NCI-H2029 treated with DMSO at 0.1 percent for 48 hours (cell line): ENCODE results near the gene ZMIZ1.

Source experiments
- DNase-seq: peaks from one replicate; lab custom pipeline; 2025; lab: John Stamatoyannopoulos, UW

ZMIZ1 gene

DNA sequence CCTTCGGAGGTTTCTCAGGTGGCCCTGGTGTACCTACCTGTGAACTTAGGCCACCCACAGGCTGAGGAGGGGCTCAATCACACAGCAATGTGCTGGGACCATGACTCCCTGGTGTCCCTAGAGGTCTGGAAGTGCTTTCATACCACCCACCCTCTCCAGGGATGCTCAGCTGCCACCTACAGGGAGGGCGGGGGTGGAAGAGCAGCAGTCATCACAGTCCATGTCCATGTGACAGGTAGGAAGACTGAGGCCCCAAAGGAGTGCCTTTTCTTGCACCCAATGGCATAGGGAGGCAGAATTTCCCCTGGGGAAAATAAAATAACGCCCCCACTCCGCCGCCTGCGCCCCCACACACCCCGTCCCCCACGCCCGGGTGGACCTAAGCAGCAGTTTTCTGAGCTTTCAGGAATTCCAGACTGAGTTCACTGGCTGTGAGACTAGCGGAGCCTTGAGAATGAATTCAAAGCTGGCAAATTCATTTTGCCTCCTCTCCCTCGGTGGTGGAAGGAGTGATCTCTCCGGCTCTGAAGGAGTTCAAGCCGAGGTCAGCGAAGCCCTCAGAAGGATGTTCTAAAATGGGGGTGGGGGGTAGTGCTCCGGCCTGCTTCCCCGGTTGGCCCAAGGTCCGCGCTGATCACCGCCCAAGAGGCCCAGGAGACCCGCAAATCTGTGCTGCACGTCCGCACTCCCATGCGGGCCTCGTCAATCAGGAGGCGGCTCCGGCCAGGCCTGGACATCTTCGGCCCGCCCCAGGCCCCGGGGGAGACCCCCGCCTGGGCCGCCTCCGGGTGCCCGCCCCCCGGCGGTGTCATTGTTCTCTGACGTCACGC, 2.1 kb upstream of the ZMIZ1 start:
- DNase-seq = no peak

DNA sequence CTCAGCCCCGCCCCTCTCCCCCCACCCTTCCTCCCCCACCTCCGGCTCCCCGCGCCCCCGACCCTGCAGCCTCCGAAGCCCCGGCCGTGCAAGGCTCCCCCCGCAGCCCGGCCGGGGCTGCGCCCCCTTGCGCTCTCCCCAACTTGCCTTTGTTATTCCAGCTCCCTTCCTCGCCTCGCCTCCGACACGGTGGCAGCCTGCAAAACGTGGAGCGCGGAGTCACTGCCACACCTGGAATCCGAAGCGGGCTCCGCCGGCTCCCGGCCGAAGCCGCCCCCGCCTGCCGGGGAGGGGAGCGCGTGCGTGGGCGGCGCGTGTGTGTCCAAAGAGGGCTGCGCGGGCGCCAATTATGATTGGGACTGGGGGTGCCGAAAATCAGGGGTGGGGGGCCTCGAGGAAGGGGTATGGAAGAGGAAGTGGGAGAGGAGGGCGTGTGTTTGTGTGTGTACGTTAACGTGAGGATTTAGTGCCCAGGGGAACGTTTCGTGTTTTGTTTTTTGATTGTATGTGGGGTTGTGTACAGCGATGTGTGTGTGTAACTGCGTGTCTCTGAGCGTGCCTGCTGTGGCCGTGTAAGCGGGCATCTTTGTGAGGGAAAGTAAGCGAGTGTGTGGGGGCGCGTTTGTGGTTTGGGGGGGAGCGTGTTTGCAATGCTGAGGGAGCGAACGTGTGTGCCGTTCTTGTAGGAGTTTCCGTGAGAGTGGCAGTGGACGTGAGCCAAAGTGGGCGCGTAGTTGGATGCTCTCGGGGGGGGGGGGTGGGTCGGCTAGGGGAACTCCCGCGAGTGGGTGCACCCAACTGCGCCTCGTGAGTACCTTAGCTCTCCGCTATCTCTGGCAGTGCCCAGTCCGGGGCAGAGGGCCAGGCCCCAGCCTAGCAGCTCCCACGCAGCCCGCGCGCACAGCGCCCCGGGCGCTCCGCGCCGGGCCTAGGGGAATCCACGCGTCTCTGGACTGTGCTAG, 1.2 kb upstream of the ZMIZ1 start:
- DNase-seq = peak; percentile 5

DNA sequence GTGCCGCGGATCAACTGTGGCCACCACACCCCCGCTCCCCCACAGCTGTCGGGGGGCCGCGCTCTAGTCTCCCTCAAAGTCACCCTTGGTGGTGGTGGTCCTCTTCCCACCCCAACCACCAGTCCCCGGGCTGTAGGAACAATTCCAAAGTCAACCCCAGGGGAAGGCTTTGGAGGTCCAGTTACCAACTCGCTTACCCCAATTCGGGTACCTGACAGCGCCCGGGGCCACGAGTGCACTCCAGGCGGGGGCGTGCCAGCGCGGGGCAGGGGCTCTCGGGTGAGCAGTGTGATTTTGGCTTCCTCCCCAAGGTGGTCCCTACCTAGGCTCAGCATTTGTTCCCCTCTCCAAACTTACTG, 584 bp upstream of the ZMIZ1 start:
- DNase-seq = no peak

DNA sequence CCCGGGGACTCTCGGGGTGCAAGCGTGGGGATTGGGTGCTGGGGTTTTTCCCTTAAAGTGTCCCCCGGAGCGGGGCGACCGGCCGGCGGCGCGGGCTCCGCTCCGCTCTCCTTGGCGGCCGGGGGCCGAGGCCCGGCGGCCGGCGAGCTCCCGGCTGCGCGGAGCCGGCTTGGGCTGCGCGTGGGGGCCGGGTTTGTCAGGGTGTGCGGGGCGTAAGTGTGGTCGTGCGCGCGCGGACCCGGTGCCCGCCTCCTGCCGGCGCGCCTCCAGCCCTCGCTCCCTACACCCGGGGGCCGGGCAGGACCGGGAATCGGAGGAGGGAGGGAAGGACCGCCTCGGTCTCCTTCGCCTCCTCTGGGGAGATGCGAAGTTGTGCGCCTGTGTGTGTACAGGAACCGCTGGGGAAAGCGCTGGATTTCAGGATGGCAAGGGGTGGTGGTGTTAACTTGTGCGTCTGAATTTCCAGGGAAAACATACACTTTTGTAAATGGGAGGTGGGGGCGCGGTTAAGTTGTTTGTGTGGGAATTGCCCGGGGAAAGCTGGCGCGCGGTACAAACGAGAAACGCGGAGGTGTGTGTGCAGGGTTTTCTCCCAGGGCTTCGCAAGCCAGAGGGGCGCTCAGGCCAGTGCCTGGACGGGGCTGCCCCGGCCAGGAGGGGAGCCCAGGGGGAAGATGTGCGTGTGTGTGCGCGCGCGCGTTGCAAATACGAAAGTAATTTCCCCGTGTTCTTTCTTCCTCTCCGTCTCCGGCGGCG, 737 bp downstream of the ZMIZ1 start:
- DNase-seq = no peak

DNA sequence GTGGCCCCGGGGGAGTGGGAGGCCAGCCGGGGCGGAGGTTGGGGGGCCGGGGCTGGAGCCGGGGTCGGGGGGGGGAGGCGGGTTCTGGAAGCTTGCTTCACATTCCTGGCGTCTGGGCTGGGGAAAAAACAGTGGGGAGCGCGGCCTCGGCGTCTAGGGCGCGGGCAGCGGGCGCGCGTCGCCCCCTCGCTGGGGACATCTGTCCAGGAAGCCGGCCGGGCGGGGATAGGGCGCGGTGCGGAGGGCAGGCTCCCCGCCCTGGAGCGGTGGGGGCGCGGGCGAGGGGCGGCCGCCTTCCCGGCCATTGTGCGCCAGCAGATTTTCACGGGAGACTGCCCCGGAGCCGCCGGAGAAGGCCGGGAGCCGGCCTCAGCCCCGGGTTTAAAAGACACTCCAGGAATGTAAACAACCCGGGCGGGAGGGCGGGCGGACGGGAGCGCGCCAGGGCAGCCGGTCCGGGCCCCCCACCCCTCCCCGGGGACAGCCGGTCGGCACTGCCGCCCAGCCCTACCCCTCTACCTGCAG, 1.4 kb downstream of the ZMIZ1 start:
- no peak for DNase-seq

DNA sequence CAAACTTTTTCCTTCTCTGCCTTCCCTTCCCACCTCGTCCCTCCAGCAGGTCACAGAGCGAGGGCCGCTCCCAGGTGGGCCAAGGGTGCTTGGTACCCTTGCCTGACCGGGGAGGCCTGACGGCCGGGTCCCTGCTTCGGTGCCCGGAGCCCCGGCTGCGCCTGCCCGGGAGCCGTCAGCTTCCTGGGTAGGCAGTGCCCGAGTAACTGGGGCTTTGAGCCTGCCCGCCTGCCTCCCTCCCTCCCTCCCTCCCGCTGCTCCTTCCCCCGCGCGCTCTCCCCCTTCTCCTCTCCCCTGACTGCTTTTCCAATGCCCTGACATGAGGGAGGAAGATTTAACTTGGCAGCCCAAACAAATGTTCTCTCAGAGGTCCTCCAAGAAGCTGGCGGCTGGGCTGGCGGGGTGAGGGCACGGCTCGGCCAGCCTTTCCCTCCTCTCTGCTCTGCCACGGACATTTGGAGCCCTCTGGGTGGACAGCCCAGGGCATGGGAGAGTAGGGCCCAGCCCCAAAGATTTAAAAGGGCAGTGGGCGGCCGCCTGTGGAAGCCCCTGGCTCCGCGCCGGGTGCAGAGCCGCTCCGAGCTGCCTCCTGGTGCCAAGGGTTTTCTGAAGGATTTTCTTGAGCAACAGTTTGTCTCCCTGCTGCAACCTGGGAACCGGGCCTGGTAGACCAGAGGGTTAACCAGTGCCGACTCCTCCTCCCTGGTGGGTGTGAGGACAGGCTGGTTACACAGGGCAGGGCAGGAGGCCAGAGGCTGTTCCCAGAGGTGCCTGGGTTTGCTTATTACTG, 2.0 kb downstream of the ZMIZ1 start:
- peak; percentile 51 for DNase-seq

DNA sequence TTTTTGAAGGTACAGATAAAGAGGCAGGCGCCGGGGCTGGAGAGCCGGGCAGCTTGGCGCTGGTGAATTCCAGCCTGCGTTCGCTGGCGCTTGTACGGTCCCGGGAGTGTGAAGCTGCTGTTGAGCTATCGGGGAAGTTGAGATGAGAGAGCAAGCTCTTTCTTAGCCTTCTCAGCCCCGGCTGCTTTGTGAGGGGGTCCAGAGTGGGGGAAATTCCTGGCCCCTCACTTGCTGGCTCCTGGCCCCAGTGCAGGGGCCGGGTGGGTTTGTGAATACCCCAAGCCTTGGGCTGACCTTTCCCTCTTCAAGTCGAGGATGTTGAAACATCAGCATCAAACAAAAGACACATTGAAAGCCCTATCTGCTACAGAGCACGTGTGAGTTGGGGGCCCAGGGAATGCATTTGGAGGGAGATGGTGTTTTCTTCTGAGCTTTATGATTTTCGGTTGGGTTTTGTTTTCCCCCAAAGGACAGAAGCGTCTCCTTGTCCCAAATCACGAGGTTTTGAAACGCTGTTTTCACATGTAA, 2.7 kb downstream of the ZMIZ1 start:
- no peak for DNase-seq

DNA sequence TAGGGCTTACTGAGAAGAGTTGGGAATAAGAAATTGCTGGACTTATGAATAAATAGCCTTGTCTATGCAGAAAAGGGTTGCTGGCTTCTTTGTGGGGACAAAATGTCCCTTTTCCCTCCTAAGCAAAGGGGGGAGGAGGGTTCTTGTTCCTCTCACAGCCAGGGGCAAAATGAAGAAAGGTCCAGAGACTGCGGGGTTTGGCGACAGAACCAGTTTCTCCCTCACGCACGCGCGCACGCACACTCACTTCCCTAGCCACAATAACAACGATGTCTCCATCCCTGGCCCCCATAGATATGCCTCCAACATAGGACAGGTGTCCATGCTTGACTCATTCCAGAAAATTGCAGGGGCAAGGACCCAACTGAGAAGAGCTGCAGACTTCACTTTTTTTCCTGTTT, 3.3 kb downstream of the ZMIZ1 start:
- DNase-seq = no peak

DNA sequence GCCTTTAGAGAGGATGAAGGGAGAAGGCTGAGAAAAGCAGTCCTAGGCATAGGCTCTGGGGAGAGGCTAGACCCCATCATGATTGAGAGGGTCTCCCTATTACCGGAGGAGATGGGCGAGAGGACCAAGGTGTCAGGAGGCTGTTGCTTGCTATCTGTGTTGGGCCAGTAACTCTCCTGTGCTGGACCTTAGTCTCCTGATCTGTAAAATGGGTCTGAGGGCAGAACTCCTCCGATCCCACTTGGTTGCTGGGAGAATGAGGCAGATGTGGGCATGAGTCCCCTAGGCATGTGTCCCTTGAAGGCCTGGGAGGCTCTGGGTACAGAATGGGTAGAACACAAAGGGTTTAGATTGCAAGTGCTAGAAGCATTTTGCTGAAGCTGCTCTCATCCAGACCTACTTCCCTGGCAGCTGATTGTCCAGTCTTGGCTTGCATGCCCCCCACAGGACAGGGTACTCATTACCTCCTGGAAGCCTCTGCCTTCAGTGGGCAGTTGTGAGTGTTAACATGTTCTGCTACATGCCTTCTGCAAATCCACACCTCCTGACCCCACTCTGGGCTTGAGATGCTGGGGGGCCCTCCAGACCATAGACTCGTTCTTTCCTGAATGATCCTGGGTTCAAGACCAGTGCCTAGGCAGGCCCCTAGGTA, 4.4 kb downstream of the ZMIZ1 start:
- no peak for DNase-seq

DNA sequence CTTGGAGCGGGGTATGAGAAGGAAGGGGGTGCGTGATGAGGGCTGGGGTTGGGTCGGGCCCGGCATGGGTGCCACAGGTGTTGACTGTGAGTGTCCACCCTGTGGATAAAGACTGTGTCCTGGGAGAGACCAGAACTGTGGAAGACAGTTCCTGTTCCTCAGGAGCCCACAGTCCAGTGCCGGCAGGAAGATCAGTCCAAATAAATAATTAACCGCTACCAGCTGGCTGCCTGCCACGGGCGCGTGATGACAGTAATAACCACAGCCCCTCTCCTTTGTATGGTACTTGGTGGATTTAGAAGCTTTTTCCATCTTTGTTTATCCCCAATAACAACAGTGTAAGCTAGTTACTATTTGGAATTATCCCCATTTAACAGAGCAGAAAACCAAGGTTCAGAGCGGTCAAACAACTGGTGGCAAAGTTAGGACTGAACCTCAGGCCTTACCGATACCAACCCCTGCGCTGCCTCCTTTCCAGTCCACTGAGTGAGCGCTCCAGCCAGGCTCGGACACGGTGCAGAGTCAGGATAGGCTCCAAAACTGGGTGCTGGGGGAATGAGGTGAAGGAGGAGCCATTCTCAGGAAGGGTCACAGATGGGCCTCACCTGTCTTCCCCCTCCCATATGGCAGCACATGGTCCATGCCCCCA, 5.1 kb downstream of the ZMIZ1 start:
- no peak for DNase-seq

DNA sequence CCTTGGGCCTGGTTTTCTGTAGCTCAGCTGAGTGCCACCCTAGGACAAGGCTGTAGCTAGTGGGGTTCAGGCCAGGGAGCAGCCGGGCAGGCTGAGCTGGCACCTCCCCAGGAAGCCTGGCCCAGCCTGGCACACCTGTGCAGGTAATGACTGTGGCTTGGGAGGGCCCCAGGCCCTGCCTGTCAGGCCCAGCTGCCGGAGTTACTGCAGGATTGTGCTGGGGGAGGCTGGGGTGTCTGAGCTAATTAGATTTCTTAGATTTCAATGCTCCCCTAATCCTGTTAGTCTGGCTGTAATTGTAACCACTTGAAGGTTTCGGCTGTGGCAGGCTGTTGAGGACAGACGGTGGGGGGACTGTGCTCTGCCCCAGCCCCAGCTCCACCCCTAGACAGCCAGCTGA, 6.0 kb downstream of the ZMIZ1 start:
- DNase-seq = no peak

DNA sequence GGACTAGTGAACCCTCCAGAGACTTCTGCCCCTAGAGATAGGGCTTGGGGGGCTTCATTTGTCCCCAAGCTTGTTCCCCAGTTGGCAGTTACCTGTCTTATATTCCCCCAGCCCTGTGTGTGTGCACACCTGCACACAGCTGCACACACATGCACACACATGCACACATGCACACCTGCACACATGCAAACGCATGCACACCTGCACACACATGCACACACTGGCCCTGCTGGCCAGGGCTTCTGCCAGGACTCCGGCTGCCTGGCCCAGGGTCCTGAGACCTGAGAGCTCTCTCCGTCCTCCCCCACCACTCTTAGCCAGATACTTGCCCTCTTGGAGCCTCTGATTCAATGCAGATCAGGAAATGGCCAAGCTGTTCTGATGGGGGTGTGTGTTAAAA, 6.7 kb downstream of the ZMIZ1 start:
- DNase-seq = no peak

DNA sequence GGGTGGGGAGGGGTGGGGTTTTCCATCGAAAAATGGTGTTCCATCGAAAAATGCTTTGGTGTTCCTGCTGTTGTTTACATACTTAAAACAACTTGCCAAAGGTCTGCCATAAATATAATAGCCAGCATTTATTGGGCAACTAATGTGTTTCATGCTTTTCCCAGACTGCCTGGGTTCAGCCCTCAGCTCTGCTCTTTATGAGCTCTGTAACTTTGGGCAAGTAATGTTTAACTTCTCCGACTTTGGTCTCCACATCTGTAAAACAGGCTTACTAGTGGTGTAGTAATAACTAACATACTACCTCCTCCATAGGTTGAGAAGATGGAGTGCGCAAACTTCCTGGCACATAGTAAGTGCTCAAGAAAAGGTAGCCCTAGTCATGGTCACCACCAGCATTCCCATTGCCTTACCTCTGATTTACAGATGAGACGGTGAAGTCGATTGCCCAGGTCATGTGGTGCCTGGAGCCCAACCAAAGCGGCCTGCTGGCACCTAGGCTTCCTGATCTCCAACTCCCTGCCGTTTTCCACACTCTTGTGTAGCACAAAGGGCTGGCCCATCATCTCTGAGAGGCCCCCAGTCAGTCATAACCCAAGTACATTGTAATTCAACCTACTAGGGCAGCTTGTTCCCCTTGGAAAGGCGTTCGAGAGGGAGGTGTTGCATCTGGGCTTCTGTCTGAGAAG, 8.9 kb downstream of the ZMIZ1 start:
- DNase-seq = no peak

DNA sequence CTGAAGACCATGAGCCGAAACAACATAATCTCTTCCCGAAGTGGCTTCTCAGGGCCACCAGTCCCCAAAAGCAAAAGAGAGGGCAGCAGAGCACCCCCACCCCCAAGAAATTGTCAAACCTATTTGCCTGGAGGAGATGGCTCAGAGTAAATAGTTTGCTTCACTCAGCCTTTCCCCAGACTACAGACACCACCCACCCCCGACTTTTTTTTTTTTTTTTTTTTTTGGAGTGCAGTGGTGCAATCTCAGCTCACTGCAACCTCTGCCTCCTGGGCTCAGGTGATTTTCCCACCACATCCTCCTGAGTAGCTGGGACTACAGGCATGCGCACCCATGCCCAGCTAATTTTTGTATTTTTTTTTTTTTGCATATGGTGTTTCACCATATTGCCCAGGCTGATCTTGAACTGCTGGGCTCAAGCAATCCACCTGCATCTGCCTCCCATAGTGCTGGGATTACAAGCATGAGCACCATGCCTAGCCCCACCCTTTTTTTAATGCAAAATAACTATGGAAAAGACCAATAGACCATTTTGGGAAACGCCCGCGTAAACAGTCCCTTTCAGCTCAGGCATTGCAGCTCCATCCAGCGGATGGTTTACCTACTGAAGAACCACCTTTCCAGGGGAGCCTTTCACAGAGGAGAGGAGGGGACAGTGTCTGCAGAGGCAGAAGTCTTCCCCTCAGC, 9.7 kb downstream of the ZMIZ1 start:
- no peak for DNase-seq

DNA sequence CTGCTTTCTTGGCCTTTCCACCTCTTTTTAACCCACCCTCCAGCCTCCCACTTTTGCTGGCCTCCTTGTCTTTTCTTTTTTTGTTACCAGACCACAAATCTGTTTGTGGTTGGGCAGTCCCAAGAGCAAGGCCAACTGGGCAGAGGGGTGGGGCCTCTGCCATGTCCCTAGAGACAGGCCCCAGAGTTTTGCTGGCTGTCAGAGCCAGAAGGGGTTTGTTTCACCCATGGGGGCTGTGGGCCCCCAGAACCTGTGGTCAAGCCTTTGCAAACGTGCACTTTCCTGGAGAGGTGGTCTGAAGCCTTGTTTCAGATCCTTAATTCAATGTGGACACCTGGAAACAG, 10.3 kb downstream of the ZMIZ1 start:
- no peak for DNase-seq

DNA sequence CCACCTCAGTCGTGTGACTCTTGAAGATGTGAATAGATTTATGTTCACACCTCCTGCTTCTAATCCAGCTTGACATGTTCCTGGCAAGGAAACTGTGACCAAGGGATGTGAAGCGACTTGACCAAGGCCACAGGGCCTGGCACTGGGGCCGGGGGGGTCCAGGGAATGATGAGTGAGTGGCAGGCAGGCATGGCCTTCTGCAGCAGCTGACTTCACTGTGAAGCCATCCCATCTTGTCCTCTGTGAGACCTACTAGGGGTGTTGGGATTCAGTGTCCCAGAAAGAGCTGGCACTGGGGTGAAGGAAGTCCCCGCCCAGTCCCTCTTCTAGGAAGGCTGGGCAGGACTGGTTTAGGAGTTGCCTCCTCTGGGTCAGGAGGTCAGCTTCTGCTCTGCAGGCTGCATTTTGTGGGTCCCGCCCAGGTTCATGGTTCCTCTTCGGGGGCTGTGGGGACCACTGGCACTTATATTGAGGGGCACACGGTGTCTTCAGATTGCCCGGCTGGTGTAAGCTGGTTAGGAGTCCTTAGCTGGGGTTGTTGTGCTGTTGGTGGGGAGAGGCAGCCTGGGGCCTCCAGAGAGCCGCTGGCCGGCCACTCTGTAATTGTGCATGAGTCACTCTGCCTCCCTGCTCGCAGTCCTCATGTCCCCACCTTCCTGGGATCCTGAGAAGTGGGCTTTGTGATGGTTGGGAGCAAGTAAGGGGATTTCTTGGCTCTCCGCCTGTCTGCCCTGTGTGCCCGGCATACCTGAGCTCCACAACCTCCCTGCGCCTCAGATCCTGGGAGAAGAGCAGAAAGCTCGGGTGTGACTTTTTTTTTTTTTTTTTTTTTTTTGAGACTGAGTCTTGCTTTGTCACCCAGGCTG, 11.0 kb downstream of the ZMIZ1 start:
- DNase-seq = no peak

DNA sequence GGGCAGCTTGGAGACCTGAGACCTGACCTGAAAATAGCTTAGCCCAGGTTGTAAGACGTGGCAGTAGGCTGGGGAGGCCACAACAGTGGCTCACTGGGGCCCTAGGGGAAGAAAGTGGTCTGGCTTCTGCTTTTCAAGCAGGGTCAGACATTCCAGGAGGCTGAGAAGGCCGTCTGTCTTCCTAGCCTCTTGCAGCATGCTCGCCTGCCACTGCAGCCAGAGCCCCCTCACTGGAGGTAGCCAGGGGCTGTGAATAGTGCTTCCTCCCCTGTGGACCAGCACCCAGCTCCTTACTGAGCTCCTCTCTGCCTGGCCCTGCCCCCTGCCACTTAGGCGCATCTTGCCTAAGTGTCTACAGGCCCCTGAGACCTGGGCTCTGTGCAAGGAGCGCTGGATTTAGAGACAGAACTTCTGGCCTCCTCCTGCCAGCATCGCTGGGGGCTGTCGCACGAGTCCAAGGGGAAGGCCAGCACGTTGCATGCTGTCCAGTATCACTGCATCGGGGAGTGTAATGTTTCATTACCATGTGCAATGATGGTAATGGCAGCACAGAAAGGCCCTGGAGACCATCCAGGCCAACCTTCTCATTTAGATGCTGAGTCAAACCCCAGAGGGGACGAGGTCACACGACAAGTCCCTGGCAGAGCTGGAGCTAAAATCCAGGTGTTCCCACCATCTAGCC, 12.7 kb downstream of the ZMIZ1 start:
- no peak for DNase-seq

DNA sequence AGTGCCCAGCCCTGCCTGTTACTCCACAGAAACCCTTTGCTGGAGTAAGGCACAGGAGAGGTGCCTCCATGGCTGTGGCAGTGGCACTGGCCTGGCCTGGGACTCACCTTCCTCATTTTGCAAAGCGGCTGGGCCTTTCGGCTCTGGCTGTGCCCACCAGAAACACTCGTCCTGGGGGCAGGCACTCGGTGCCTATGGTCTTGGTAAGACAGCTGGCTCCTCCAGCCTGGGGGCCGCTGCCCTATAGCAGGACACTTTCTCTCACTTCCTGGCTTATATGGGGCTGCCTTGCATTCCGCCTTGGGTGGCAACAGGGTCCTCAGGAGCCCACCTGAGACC, 13.2 kb downstream of the ZMIZ1 start:
- no peak for DNase-seq
